ENCODE results near the gene TFF3. TPM values are rescaled to one million over a fixed set of nuclear protein-coding genes. Genes with fewer than 3 reads are reported as not detected.
A peak's percentile ranks its signal among the peaks of the same experiment; 100 is the strongest.

TFF3 gene
- total and polyA plus RNA-seq, 2 experiments from 2014 or later, result 0.38 TPM; not detected in 1

- H3K4me3 ChIP-seq, result no peak overlapping the region
These were observed 49.9 kb downstream of the TFF3 start for GRCh38 chr21:42265231-42265812.

DNA sequence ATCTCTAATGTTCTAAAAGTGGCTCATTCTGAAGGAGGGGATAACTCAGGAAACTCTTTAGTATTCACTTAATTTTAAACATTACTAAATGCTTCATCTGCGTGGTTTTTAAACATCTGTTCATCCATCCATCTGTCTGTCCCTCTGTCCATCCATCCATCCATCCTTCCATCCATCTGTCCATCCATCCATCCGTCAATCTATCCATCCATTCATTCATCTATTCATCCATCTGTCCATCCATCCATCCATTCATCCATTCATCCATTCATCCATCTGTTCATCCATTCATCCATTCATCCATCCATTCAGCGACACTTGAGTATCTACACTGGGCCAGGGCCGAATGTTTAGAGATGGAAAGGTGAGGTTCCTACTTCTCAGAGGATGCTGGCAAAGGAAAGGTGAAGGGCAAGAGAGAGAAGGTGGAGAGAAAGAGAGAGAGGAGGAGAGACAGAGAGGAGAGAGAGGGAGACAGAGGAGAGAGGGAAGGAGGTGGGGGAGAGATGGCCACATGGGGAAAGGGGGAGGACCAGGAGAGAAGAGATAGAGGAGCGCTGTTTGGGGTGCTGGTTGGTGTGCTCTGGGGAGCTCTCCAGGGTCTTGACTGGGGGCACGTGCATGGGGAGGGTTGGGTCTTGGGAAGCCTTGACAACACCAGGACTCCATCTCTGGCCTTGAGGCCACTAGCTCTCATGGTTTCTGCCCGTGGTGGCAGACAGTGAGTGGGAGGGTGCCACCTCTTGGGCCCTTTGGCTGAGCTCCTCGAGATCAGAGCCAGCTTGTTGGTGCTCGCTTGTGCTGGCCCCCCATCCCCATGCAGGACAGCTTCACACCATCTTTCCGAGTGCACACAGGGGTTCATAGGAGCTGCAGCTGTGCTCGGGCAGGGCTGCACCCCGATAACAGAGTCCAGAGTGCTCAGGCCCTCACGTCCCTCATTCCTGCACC, 50.7 kb downstream of the TFF3 start:
- no peaks in the 10 kb centered on the region for H3K36me3 ChIP-seq
- DNase-seq (ENCODE audit: low read depth in 1 of 2, low spot score in 1 of 2), result no peak
- H3K4me1 ChIP-seq (ENCODE audit: low read depth), result peaks cover 10% of the 10 kb centered on the region
- no peaks in the 10 kb centered on the region for H3K27me3 ChIP-seq
- H3K4me3 ChIP-seq, result no peak overlapping the region
- TF ChIP-seq, protein P1, sequence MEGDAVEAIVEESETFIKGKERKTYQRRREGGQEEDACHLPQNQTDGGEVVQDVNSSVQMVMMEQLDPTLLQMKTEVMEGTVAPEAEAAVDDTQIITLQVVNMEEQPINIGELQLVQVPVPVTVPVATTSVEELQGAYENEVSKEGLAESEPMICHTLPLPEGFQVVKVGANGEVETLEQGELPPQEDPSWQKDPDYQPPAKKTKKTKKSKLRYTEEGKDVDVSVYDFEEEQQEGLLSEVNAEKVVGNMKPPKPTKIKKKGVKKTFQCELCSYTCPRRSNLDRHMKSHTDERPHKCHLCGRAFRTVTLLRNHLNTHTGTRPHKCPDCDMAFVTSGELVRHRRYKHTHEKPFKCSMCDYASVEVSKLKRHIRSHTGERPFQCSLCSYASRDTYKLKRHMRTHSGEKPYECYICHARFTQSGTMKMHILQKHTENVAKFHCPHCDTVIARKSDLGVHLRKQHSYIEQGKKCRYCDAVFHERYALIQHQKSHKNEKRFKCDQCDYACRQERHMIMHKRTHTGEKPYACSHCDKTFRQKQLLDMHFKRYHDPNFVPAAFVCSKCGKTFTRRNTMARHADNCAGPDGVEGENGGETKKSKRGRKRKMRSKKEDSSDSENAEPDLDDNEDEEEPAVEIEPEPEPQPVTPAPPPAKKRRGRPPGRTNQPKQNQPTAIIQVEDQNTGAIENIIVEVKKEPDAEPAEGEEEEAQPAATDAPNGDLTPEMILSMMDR (IDR thresholded peaks at IDR 0.05; ENCODE audit: low read depth, low read length), result no peak
- no peaks in the 10 kb centered on the region for H3K9me3 ChIP-seq (ENCODE audit: low read depth)
- no peak overlapping the region for H3K27ac ChIP-seq

More at GRCh38 chr21:42265231-42265812, 49.9 kb downstream of the TFF3 start:
- no peaks in the 10 kb centered on the region for H3K27me3 ChIP-seq
- TF ChIP-seq, protein P1 (IDR thresholded peaks at IDR 0.05; ENCODE audit: low read depth, low read length), result no peak
- no peaks in the 10 kb centered on the region for H3K36me3 ChIP-seq
- H3K9me3 ChIP-seq (ENCODE audit: low read depth), result no peaks in the 10 kb centered on the region
- peaks cover 10% of the 10 kb centered on the region for H3K4me1 ChIP-seq (ENCODE audit: low read depth)
- DNase-seq (ENCODE audit: low read depth in 1 of 2, low spot score in 1 of 2), result no peak
- no peak overlapping the region for H3K27ac ChIP-seq

GRCh38 chr21:42263591-42264131, 51.5 kb downstream of the TFF3 start:
- H3K36me3 ChIP-seq, result no peaks in the 10 kb centered on the region
- peaks cover 10% of the 10 kb centered on the region for H3K4me1 ChIP-seq (ENCODE audit: low read depth)
- no peak overlapping the region for H3K27ac ChIP-seq
- no peaks in the 10 kb centered on the region for H3K9me3 ChIP-seq (ENCODE audit: low read depth)
- DNase-seq (ENCODE audit: low read depth in 1 of 2, low spot score in 1 of 2), result peak in 1 of 2 donors; percentile 69
- no peak overlapping the region for H3K4me3 ChIP-seq
- no peaks in the 10 kb centered on the region for H3K27me3 ChIP-seq
- TF ChIP-seq, protein P1 (IDR thresholded peaks at IDR 0.05; ENCODE audit: low read depth, low read length), result no peak

- H3K27ac ChIP-seq, result no peak overlapping the region
- peak; percentile 44 to 62 for DNase-seq (ENCODE audit: low read depth in 1 of 2, low spot score in 1 of 2)
- peaks cover 10% of the 10 kb centered on the region for H3K4me1 ChIP-seq (ENCODE audit: low read depth)
- no peaks in the 10 kb centered on the region for H3K36me3 ChIP-seq
- no peaks in the 10 kb centered on the region for H3K9me3 ChIP-seq (ENCODE audit: low read depth)
- H3K27me3 ChIP-seq, result no peaks in the 10 kb centered on the region
- H3K4me3 ChIP-seq, result no peak overlapping the region
- TF ChIP-seq, protein P1 (IDR thresholded peaks at IDR 0.05; ENCODE audit: low read depth, low read length), result no peak
These were observed 52.4 kb downstream of the TFF3 start for GRCh38 chr21:42262831-42263231.

- peaks cover 10% of the 10 kb centered on the region for H3K4me1 ChIP-seq (ENCODE audit: low read depth)
- no peak overlapping the region for H3K27ac ChIP-seq
- no peaks in the 10 kb centered on the region for H3K9me3 ChIP-seq (ENCODE audit: low read depth)
- no peaks in the 10 kb centered on the region for H3K36me3 ChIP-seq
- H3K27me3 ChIP-seq, result no peaks in the 10 kb centered on the region
- TF ChIP-seq, protein P1 (IDR thresholded peaks at IDR 0.05; ENCODE audit: low read depth, low read length), result no peak
- H3K4me3 ChIP-seq, result no peak overlapping the region
- DNase-seq (ENCODE audit: low read depth in 1 of 2, low spot score in 1 of 2), result no peak
These were observed 53.4 kb downstream of the TFF3 start for GRCh38 chr21:42261829-42262200.

Other genes starting within 250 kb of the TFF3 start
- not detected in 2 replicates for gene UMODL1, start 244.1 kb downstream of the TFF3 start, total RNA-seq
- not detected in 2 replicates for gene UMODL1, start 244.1 kb downstream of the TFF3 start, polyA plus RNA-seq
- gene ABCG1, start 96.3 kb downstream of the TFF3 start, total RNA-seq, result 4.9 and 5.4 TPM in 2 replicates
- gene ABCG1, start 96.3 kb downstream of the TFF3 start, polyA plus RNA-seq, result 2.6 and 4.0 TPM in 2 replicates
- not detected in 2 replicates for gene TFF2, start 35.6 kb upstream of the TFF3 start, total RNA-seq
- gene TFF2, start 35.6 kb upstream of the TFF3 start, polyA plus RNA-seq, result not detected in 2 replicates
- not detected in 2 replicates for gene TFF1, start 51.1 kb upstream of the TFF3 start, total RNA-seq
- not detected in 2 replicates for gene TFF1, start 51.1 kb upstream of the TFF3 start, polyA plus RNA-seq
- gene TMPRSS3, start 80.6 kb upstream of the TFF3 start, total RNA-seq, result 0.25 TPM in 1 of 2 replicates, not detected in the other
- not detected in 2 replicates for gene TMPRSS3, start 80.6 kb upstream of the TFF3 start, polyA plus RNA-seq
- not detected in 2 replicates for gene UBASH3A, start 88.5 kb upstream of the TFF3 start, total RNA-seq
- gene UBASH3A, start 88.5 kb upstream of the TFF3 start, polyA plus RNA-seq, result not detected in 2 replicates
- 0.06 TPM in 1 of 2 replicates, not detected in the other for gene RSPH1, start 180.8 kb upstream of the TFF3 start, total RNA-seq
- gene RSPH1, start 180.8 kb upstream of the TFF3 start, polyA plus RNA-seq, result 0.43 and 1.6 TPM in 2 replicates
- 5.3 and 8.4 TPM in 2 replicates for gene SLC37A1, start 198.4 kb upstream of the TFF3 start, total RNA-seq
- 3.5 and 6.0 TPM in 2 replicates for gene SLC37A1, start 198.4 kb upstream of the TFF3 start, polyA plus RNA-seq

Data from cardiac muscle cell (in vitro differentiated cells and primary cell).